Measurements from ENCODE around the gene NT5C2. TPM values are rescaled to one million over a fixed set of nuclear protein-coding genes. Genes with fewer than 3 reads are reported as not detected.
"Not testable (repeated sequence)": the region's sequence is repeated elsewhere in the genome, so short reads cannot be mapped to it uniquely, and the experiment has no call there.

Gene NT5C2
- total RNA-seq, 2 donors from 2014 or later = 88.4 to 112 TPM

DNA sequence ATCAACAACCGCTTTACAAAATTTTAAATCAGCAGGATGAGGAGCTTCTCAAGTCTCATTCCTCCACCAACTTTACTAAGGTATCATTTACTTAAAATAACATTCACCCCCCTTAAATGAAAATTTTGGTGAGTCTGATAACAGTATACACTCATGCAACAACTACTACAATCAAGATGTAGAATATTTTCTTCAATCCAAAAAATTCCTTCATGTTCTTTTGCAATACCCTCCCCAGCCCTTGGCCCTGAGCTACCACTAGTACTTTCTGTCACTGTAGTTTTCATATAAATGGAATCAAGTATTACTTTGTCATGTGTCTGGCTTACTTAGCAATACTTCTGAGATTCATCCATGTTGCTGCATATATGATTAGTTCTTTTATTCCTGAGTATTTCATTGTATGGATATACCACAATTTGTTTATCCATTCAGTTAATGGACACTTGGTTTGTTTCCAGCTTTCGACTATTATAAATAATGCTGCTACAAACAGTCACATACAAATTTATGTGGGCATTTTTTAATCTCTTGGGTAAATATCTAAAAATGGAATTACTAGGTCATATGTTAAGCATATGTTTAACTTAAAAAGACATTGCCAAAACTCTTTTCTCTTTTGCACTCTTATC is 43.0 kb downstream of the NT5C2 start:
- Histone ChIP-seq H3K4me3 (no peak overlapping the region), H3K9me3 (no peaks in the 10 kb centered on the region), H3K4me1 (replicated peaks) (peaks cover 8% of the 10 kb centered on the region), H3K36me3 (no peaks in the 10 kb centered on the region), H3K27me3 (replicated peaks; ENCODE audit: insufficient read depth) (no peaks in the 10 kb centered on the region), H3K27ac (no peak overlapping the region)
- 94% methylated on average over 2 of the region's 2 CpGs for WGBS
- TF ChIP-seq POLR2AphosphoS5 (IDR thresholded peaks at IDR 0.05) = no peak
- TF ChIP-seq, protein P1, sequence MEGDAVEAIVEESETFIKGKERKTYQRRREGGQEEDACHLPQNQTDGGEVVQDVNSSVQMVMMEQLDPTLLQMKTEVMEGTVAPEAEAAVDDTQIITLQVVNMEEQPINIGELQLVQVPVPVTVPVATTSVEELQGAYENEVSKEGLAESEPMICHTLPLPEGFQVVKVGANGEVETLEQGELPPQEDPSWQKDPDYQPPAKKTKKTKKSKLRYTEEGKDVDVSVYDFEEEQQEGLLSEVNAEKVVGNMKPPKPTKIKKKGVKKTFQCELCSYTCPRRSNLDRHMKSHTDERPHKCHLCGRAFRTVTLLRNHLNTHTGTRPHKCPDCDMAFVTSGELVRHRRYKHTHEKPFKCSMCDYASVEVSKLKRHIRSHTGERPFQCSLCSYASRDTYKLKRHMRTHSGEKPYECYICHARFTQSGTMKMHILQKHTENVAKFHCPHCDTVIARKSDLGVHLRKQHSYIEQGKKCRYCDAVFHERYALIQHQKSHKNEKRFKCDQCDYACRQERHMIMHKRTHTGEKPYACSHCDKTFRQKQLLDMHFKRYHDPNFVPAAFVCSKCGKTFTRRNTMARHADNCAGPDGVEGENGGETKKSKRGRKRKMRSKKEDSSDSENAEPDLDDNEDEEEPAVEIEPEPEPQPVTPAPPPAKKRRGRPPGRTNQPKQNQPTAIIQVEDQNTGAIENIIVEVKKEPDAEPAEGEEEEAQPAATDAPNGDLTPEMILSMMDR (IDR thresholded peaks at IDR 0.05) = no peak
- TF ChIP-seq POLR2A (IDR thresholded peaks at IDR 0.05) = no peak
- intact Hi-C loops (cut with DNase I) = loop anchor here (5.0 kb wide), 1 partner anchor 42 kb away; the partner anchor contains the start of gene NT5C2
- no peak for DNase-seq (ENCODE audit: low spot score)

DNA sequence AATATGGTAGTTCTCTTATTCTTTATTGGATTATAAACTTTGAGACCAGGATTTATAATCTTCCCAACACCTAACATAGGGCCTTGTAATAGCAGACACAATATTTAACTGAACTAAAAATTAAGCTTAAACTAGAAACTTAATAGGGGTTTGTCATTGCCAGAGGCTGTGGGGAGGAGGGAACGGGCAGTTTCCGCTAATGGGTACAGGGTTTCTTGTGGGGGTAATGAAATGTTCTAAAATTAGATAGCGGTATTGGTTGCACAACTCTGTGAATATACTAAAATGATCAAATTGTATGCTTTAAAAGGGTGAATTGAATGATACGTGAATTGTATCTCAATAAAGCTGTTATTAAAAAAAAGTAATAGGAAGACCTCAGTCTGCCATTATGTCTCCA is 45.4 kb downstream of the NT5C2 start:
- Histone ChIP-seq H3K4me1 (replicated peaks) (no peaks in the 10 kb centered on the region), H3K36me3 (no peaks in the 10 kb centered on the region), H3K4me3 (no peak overlapping the region), H3K27ac (no peak overlapping the region), H3K9me3 (no peaks in the 10 kb centered on the region), H3K27me3 (replicated peaks; ENCODE audit: insufficient read depth) (no peaks in the 10 kb centered on the region)
- TF ChIP-seq, protein P1 (IDR thresholded peaks at IDR 0.05) = no peak
- no peak for TF ChIP-seq POLR2A (IDR thresholded peaks at IDR 0.05)
- no peak for TF ChIP-seq POLR2AphosphoS5 (IDR thresholded peaks at IDR 0.05)
- DNase-seq (ENCODE audit: low spot score) = no peak
- intact Hi-C loops (cut with DNase I) = no loop called here
- 95% methylated on average over 4 of the region's 4 CpGs for WGBS

DNA sequence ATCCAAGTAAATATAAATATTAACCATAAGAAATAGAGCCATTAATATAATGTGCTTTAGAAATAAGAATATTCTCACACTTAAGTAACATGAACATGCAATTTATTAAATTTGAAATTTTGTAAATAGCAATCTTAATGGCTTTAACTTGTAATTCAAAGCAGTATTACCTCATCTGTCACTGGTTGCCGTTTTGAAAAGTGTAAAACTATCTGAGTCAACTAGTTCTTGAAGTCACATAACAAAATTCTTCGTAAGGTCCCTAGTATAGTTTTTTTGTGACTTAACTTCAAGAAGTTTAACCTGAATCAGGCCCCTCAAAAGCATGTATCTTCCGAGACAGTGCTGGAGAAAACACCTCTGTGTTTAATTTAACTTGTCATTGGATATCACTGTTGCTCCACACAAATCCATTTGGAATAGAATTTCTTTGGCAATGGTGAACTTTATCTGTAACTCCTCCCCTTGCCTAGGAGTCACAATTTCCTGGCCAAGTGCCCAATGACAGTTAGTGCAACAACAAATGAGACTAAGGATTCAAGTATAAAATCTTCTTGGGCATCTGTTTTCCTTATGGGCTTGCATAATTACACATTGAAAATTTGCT is 47.1 kb downstream of the NT5C2 start:
- WGBS = 54% methylated on average over 3 of the region's 3 CpGs
- no peak for DNase-seq (ENCODE audit: low spot score)
- TF ChIP-seq, protein P1 (IDR thresholded peaks at IDR 0.05) = no peak
- no peak for TF ChIP-seq POLR2AphosphoS5 (IDR thresholded peaks at IDR 0.05)
- no peak for TF ChIP-seq POLR2A (IDR thresholded peaks at IDR 0.05)
- no peaks in the 10 kb centered on the region for H3K36me3 ChIP-seq
- H3K9me3 ChIP-seq = no peaks in the 10 kb centered on the region
- H3K4me1 ChIP-seq (replicated peaks) = peaks cover 4% of the 10 kb centered on the region
- H3K27ac ChIP-seq = no peak overlapping the region
- intact Hi-C loops (cut with DNase I) = no loop called here
- no peak overlapping the region for H3K4me3 ChIP-seq
- H3K27me3 ChIP-seq (replicated peaks; ENCODE audit: insufficient read depth) = no peaks in the 10 kb centered on the region

DNA sequence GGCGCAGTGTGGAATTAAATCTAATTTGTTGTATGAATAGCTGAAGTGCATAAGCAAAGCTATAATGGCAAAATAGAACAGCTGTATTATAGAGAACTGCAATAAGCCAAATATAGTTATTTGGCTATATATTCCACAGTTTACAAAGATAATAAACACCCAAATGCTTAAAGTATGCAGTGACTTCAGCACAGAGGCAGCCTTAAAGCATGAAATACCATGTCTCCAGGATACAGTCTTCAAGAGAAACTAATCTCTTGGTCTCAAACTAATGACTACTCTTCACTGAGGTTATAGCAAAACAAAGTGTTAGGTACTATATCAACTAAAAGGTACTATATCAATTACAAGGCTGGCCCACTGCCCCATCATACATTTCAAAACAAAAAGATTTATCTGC is 48.0 kb downstream of the NT5C2 start:
- Histone ChIP-seq H3K4me3 (no peak overlapping the region), H3K4me1 (replicated peaks) (peaks cover 4% of the 10 kb centered on the region), H3K36me3 (no peaks in the 10 kb centered on the region), H3K27ac (no peak overlapping the region), H3K27me3 (replicated peaks; ENCODE audit: insufficient read depth) (no peaks in the 10 kb centered on the region), H3K9me3 (no peaks in the 10 kb centered on the region)
- no peak for DNase-seq (ENCODE audit: low spot score)
- WGBS = 97% methylated on average over 1 of the region's 1 CpG
- intact Hi-C loops (cut with DNase I) = no loop called here
- TF ChIP-seq POLR2A (IDR thresholded peaks at IDR 0.05) = no peak
- TF ChIP-seq, protein P1 (IDR thresholded peaks at IDR 0.05) = no peak

DNA sequence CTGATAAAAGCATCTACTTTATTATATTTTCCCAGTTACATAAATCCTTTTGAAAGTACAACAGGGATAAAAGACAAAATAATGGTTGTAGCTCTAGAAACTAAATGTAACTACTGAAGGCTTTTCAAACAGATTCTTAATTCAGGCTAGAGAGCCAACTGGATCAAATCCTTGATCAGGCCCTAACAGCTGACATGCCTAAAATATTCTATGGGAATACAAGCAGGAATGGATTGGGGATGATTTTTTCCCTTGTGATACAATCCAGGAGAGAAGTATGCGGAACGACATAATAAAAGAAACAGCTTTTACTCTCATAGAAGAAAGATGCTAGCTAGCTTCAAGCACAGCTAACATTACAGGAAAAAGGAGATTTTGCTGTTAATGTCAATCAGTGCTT is 49.0 kb downstream of the NT5C2 start:
- H3K4me1 ChIP-seq (replicated peaks) = peaks cover 4% of the 10 kb centered on the region
- WGBS = 62% methylated on average over 2 of the region's 2 CpGs
- intact Hi-C loops (cut with DNase I) = no loop called here
- H3K27ac ChIP-seq = no peak overlapping the region
- no peaks in the 10 kb centered on the region for H3K27me3 ChIP-seq (replicated peaks; ENCODE audit: insufficient read depth)
- DNase-seq (ENCODE audit: low spot score) = no peak
- no peaks in the 10 kb centered on the region for H3K36me3 ChIP-seq
- H3K9me3 ChIP-seq = no peaks in the 10 kb centered on the region
- no peak overlapping the region for H3K4me3 ChIP-seq
- TF ChIP-seq, protein P1 (IDR thresholded peaks at IDR 0.05) = no peak
- TF ChIP-seq POLR2A (IDR thresholded peaks at IDR 0.05) = no peak

DNA sequence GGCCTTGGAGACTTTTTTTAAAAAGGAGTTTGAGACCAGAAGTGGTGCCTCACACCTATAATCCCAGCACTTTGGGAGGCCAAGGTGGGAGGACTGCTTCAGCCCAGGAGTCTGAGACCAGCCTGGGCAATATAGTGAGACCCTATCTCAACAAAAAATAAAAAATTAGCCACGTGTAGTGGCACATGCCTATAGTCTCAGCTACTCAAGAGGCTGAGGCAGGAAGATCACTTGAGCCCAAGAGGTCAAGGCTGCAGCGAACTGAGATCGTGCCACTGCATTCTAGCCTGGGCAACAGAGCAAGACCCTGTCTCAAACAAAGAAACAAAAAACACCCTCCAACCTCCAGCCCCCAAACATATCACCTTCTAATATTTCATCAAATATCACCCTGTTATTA is 49.4 kb downstream of the NT5C2 start:
- H3K4me3 ChIP-seq; H3K4me1 ChIP-seq (replicated peaks); H3K27ac ChIP-seq; H3K27me3 ChIP-seq (replicated peaks; ENCODE audit: insufficient read depth); DNase-seq (ENCODE audit: low spot score); intact Hi-C loops (cut with DNase I); H3K36me3 ChIP-seq; H3K9me3 ChIP-seq: not testable (repeated sequence)
- WGBS = 95% methylated on average over 3 of the region's 3 CpGs
